ENCODE data around the gene BAIAP2. TPM values are rescaled to one million over a fixed set of nuclear protein-coding genes. Genes with fewer than 3 reads are reported as not detected.

BAIAP2 gene
- total RNA-seq, 4 donors from 2014 or later = 7.3 to 36.1 (median 15.4) TPM

DNA sequence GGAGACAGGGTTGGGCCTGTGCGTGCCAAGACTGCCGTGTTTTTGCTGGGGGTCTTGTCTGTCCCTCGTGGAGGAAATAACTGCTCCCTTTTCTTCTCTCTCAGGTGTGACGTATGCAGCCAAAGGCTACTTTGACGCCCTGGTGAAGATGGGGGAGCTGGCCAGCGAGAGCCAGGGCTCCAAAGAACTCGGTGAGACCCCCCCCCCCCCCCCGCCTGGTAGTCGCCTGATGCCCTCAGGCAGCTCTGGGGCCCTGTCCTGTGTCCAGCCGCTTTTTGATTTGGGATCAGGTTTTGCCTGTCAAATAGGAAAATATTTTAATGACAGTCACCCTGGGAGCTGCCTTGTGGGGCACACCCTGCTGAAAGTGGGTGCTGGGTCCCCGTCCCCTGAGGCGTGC, 22.8 kb downstream of the BAIAP2 start:
- H3K36me3 ChIP-seq = no peaks in the 10 kb centered on the region
- intact Hi-C loops (cut with DNase I; ENCODE audit: low total_unique reads) = loop anchor here (2.0 kb wide), 1 partner anchor 21 kb away; no protein-coding TSS in a partner anchor

DNA sequence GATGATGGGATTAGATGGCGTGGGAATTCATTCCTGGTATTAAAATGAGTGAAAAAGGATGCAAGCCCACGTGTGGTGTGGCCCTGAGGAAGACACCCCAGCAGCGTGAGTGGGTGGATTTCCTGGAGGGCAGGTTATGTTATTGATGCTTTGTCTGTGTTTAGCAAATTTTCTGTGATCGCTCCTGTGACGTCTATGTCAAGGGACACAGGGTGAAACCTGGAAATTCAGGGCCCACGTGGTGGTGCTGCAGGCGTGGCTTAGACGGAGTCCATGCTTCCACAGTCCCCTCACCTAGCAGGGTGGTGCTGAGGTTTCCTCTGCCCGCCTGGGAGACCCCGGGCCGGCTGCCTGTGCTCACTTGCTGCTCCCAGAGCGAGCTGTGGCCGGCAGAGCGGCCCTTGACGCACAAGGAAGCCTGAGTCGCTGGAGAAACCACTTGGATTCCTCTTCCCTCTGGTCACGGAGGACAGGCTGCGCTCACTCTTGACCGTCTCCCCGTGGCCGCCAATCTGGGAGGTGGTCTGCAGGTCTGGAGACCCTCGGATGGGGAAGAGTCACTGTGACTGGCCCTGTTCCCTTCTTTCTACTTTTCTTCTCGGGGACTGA, 23.4 kb downstream of the BAIAP2 start:
- H3K4me3 ChIP-seq = no peak overlapping the region
- intact Hi-C loops (cut with DNase I; ENCODE audit: low total_unique reads) = no loop called here
- H3K36me3 ChIP-seq = no peaks in the 10 kb centered on the region
- H3K4me1 ChIP-seq = peaks cover 17% of the 10 kb centered on the region in 2 donors
- in situ Hi-C loops (cut with MboI; ENCODE audit: low sequenced_read_pairs in 4 of 4) = no loop called here
- peak overlapping the region; percentile 61 to 87 (median 77) for H3K27ac ChIP-seq
- TF ChIP-seq, protein P1, sequence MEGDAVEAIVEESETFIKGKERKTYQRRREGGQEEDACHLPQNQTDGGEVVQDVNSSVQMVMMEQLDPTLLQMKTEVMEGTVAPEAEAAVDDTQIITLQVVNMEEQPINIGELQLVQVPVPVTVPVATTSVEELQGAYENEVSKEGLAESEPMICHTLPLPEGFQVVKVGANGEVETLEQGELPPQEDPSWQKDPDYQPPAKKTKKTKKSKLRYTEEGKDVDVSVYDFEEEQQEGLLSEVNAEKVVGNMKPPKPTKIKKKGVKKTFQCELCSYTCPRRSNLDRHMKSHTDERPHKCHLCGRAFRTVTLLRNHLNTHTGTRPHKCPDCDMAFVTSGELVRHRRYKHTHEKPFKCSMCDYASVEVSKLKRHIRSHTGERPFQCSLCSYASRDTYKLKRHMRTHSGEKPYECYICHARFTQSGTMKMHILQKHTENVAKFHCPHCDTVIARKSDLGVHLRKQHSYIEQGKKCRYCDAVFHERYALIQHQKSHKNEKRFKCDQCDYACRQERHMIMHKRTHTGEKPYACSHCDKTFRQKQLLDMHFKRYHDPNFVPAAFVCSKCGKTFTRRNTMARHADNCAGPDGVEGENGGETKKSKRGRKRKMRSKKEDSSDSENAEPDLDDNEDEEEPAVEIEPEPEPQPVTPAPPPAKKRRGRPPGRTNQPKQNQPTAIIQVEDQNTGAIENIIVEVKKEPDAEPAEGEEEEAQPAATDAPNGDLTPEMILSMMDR (IDR thresholded peaks at IDR 0.05 in 4 of 5, conservative IDR thresholded peaks at IDR 0.05 in 1 of 5) = no peak
- no peak for TF ChIP-seq POLR2A (IDR thresholded peaks at IDR 0.05)
- no peak for DNase-seq
- no peak for ATAC-seq
- H3K9me3 ChIP-seq = no peaks in the 10 kb centered on the region
- no peaks in the 10 kb centered on the region for H3K27me3 ChIP-seq

More for the DNA sequence above, 22.8 kb downstream of the BAIAP2 start:
- ATAC-seq = no peak
- H3K4me3 ChIP-seq = no peak overlapping the region
- no peak for DNase-seq
- in situ Hi-C loops (cut with MboI; ENCODE audit: low sequenced_read_pairs in 4 of 4) = no loop called here
- peak overlapping the region; percentile 61 to 87 (median 77) for H3K27ac ChIP-seq
- TF ChIP-seq, protein P1 (IDR thresholded peaks at IDR 0.05 in 4 of 5, conservative IDR thresholded peaks at IDR 0.05 in 1 of 5) = no peak
- TF ChIP-seq POLR2A (IDR thresholded peaks at IDR 0.05) = no peak
- H3K9me3 ChIP-seq = no peaks in the 10 kb centered on the region
- H3K4me1 ChIP-seq = peaks cover 17% of the 10 kb centered on the region in 2 donors
- no peaks in the 10 kb centered on the region for H3K27me3 ChIP-seq

DNA sequence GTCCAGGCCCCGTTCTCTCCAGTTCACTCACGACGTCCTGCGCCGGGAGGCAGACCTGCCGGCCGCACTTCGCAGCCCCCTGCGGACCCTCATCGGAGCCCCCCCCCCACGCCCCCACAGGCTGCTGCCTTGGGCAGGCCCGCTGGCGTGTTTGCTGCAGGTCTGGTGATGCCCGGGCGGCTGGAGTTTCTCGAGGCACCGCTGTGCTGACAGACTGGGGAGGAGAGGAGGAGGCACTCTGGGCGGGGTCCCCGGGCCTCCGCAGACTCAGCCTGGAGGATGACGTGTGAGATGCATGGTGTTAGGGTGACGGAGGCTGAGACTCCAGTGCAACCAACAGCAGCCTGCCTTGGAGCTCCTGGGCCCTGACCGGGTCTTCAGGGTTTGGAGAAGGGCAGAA, 24.1 kb downstream of the BAIAP2 start:
- Histone ChIP-seq H3K9me3 (no peaks in the 10 kb centered on the region), H3K36me3 (no peaks in the 10 kb centered on the region), H3K4me3 (no peak overlapping the region), H3K27me3 (no peaks in the 10 kb centered on the region), H3K4me1 (peaks cover 17 to 19% of the 10 kb centered on the region in 2 donors), H3K27ac (no peak overlapping the region)
- DNase-seq (no peak), ATAC-seq (no peak)
- in situ Hi-C loops (cut with MboI; ENCODE audit: low sequenced_read_pairs in 4 of 4) = no loop called here
- intact Hi-C loops (cut with DNase I; ENCODE audit: low total_unique reads) = no loop called here
- no peak for TF ChIP-seq POLR2A (IDR thresholded peaks at IDR 0.05)
- TF ChIP-seq, protein P1 (IDR thresholded peaks at IDR 0.05 in 4 of 5, conservative IDR thresholded peaks at IDR 0.05 in 1 of 5) = no peak

DNA sequence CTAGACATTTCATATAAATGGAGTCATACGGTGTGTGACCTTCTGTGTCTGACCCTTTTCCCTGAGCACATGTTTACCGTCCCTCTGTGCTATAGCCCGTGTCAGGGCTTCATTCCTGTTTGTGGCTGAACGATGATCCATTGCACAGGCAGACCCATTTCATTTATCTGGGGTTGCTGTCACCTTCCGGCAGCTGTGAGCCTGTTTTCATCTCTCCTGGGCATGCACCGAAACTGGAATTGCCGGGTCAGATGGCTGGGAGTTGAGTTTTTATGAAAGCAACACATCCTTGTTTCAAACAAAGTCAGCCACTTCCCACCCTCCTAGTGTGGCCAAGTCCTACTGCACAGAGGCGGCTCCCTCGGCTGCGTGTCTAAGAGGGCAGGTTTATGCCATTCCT, 25.5 kb downstream of the BAIAP2 start:
- Histone ChIP-seq H3K4me1 (peaks cover 24 to 27% of the 10 kb centered on the region in 2 donors), H3K27me3 (no peaks in the 10 kb centered on the region), H3K4me3 (no peak overlapping the region), H3K9me3 (no peaks in the 10 kb centered on the region), H3K36me3 (no peaks in the 10 kb centered on the region), H3K27ac (no peak overlapping the region)
- intact Hi-C loops (cut with DNase I; ENCODE audit: low total_unique reads) (no loop called here), in situ Hi-C loops (cut with MboI; ENCODE audit: low sequenced_read_pairs in 4 of 4) (no loop called here)
- no peak for DNase-seq
- no peak for ATAC-seq
- TF ChIP-seq, protein P1 (IDR thresholded peaks at IDR 0.05 in 4 of 5, conservative IDR thresholded peaks at IDR 0.05 in 1 of 5) = no peak
- no peak for TF ChIP-seq POLR2A (IDR thresholded peaks at IDR 0.05)

Data from gastrocnemius medialis (tissue), 4 donors.